Ishikawa (cell line): Measurements from ENCODE around the gene KRTAP10-7.
"Not testable (repeated sequence)": the region's sequence is repeated elsewhere in the genome, so short reads cannot be mapped to it uniquely, and the experiment has no call there.

Experiments used
- CEBPB ChIP-seq: IDR thresholded peaks from 2 replicates; pipeline ENCODE4 v1.6.1; 2012
- CREB1 ChIP-seq: IDR thresholded peaks from 2 replicates; pipeline ENCODE4 v1.6.1; 2012; ENCODE audit warnings: low read depth
- EGR1 ChIP-seq: IDR thresholded peaks from 2 replicates; pipeline ENCODE4 v1.6.1; 2012
- EP300 ChIP-seq: IDR thresholded peaks from 2 replicates; pipeline ENCODE4 v1.6.1; 2012; ENCODE audit warnings: borderline replicate concordance
- FOXM1 ChIP-seq: IDR thresholded peaks from 2 replicates; pipeline ENCODE4 v1.6.1; 2012; ENCODE audit warnings: low read depth, borderline replicate concordance
- MAX ChIP-seq: IDR thresholded peaks from 2 replicates; pipeline ENCODE4 v1.6.1; 2012
- NFIC ChIP-seq: IDR thresholded peaks from 2 replicates; pipeline ENCODE4 v1.6.1; 2012
- RAD21 ChIP-seq: IDR thresholded peaks from 2 replicates; pipeline ENCODE4 v1.6.1; 2012; ENCODE audit warnings: low read depth
- REST ChIP-seq: IDR thresholded peaks from 2 replicates; pipeline ENCODE4 v1.6.1; 2012; ENCODE audit warnings: low read depth, mild to moderate bottlenecking
- TAF1 ChIP-seq: IDR thresholded peaks from 2 replicates; pipeline ENCODE4 v1.6.1; 2012; ENCODE audit warnings: low read depth, mild to moderate bottlenecking
- TCF12 ChIP-seq: IDR thresholded peaks from 2 replicates; pipeline ENCODE4 v1.6.1; 2012; ENCODE audit warnings: low read depth
- TEAD4 ChIP-seq: IDR thresholded peaks from 2 replicates; pipeline ENCODE4 v1.6.1; 2012
- USF1 ChIP-seq: IDR thresholded peaks from 2 replicates; pipeline ENCODE4 v1.6.1; 2012
- YY1 ChIP-seq: IDR thresholded peaks from 2 replicates; pipeline ENCODE4 v1.6.1; 2012; ENCODE audit warnings: low read depth
- ZBTB7A ChIP-seq: IDR thresholded peaks from 2 replicates; pipeline ENCODE4 v1.6.1; 2012; ENCODE audit warnings: low read depth

The KRTAP10-7 gene

GRCh38 chr21:44640761-44641160, 40.4 kb downstream of the KRTAP10-7 start:
- TF ChIP-seq TAF1 (no peak), CREB1 (no peak), YY1 (no peak), REST (no peak), MAX (no peak), ZBTB7A (no peak), TCF12 (no peak)

- TF ChIP-seq FOXM1 = no peak
- TF ChIP-seq TAF1 = no peak
Observed at GRCh38 chr21:44643741-44644310, 43.4 kb downstream of the KRTAP10-7 start.

GRCh38 chr21:44644878-44645277, 44.5 kb downstream of the KRTAP10-7 start:
- TF ChIP-seq TCF12 (no peak), TAF1 (no peak), EP300 (no peak), CREB1 (no peak), EGR1 (no peak), FOXM1 (no peak), CEBPB (no peak)

- TF ChIP-seq EGR1, CREB1, TEAD4: not testable (repeated sequence)
Observed at GRCh38 chr21:44646366-44647221, 46.2 kb downstream of the KRTAP10-7 start, which contains the start of gene KRTAP10-11. KRTAP10-11 (plus strand) TSS chr21:44646414; CDS start chr21:44646459, 45 bp downstream.

GRCh38 chr21:44647222-44647552, 46.8 kb downstream of the KRTAP10-7 start:
- no peak for TF ChIP-seq REST
- no peak for TF ChIP-seq USF1
- no peak for TF ChIP-seq EP300
- TF ChIP-seq FOXM1 = no peak
- no peak for TF ChIP-seq NFIC
- no peak for TF ChIP-seq TEAD4
- TF ChIP-seq YY1 = no peak
- TF ChIP-seq CREB1 = no peak
- no peak for TF ChIP-seq RAD21
- no peak for TF ChIP-seq TCF12
- TF ChIP-seq TAF1 = no peak
- no peak for TF ChIP-seq ZBTB7A
- TF ChIP-seq EGR1 = no peak
- no peak for TF ChIP-seq CEBPB
- TF ChIP-seq MAX = no peak

GRCh38 chr21:44648557-44649311, 48.3 kb downstream of the KRTAP10-7 start:
- TF ChIP-seq EP300 (no peak), FOXM1 (no peak), MAX (no peak)
